Measurements from ENCODE around the gene MTRF1. TPM values are rescaled to one million over a fixed set of nuclear protein-coding genes. Genes with fewer than 3 reads are reported as not detected.

The MTRF1 gene
- total and polyA plus RNA-seq, 8 donors: 6.5 to 19.8 (median 10.4) TPM

- FAIRE-seq: no peak
- Histone ChIP-seq H3K4me1 (peaks cover 0 to 12% (median 3%) of the 10 kb centered on the region in 3 donors), H3K36me3 (no peaks in the 10 kb centered on the region), H3K4me3 (peak within 1 kb of the TSS; percentile 83 to 99 (median 94)), H3K9me3 (no peaks in the 10 kb centered on the region), H3K27me3 (no peaks in the 10 kb centered on the region), H3K27ac (peak within 1 kb of the TSS; percentile 91 to 99 (median 95))
- intact Hi-C loops (cut with DNase I): no loop called here
- peak; percentile 75 to 87 (median 82) for ATAC-seq
- DNase-seq: peak; percentile 87 to 99 (median 92)
- TF ChIP-seq CTCF (IDR thresholded peaks at IDR 0.05): no peak
- 0 to 1% methylated on average over 32 of the region's 32 CpGs for WGBS, 2 donors
Measured at GRCh38 chr13:41310963-41311405, 47.6 kb upstream of the MTRF1 start, which contains the start of gene NAA16. Gene NAA16, plus strand, starts transcription at chr13:41311267. Its CDS starts 262 bp downstream, at chr13:41311529.

GRCh38 chr13:41307884-41308640 lies 44.7 kb upstream of the MTRF1 start:
- Histone ChIP-seq H3K9me3 (no peaks in the 10 kb centered on the region), H3K27me3 (no peaks in the 10 kb centered on the region), H3K27ac (peak overlapping the region in 2 of 4 donors; percentile 19 to 84), H3K4me1 (no peaks in the 10 kb centered on the region), H3K4me3 (peak overlapping the region in 1 of 4 donors; percentile 20), H3K36me3 (no peaks in the 10 kb centered on the region)
- DNase-seq: no peak
- TF ChIP-seq CTCF (IDR thresholded peaks at IDR 0.05): no peak
- no peak for FAIRE-seq
- intact Hi-C loops (cut with DNase I): no loop called here
- 45 to 54% methylated on average over 11 of the region's 11 CpGs for WGBS, 2 donors
- ATAC-seq: no peak

GRCh38 chr13:41306271-41307145 lies 43.1 kb upstream of the MTRF1 start:
- H3K36me3 ChIP-seq: no peaks in the 10 kb centered on the region
- DNase-seq: peak in 4 of 6 donors; percentile 49 to 70 (median 54)
- FAIRE-seq: no peak
- H3K4me3 ChIP-seq: peak overlapping the region in 2 of 4 donors; percentile 17 to 22
- WGBS, 2 donors: 34 to 35% methylated on average over 15 of the region's 15 CpGs
- H3K4me1 ChIP-seq: no peaks in the 10 kb centered on the region
- H3K27me3 ChIP-seq: no peaks in the 10 kb centered on the region
- intact Hi-C loops (cut with DNase I): no loop called here
- TF ChIP-seq CTCF (IDR thresholded peaks at IDR 0.05): no peak
- ATAC-seq: peak; percentile 43 to 67 (median 53)
- H3K27ac ChIP-seq: peak overlapping the region; percentile 3 to 84 (median 46)
- no peaks in the 10 kb centered on the region for H3K9me3 ChIP-seq

- Histone ChIP-seq H3K9me3 (no peaks in the 10 kb centered on the region), H3K27ac (no peak overlapping the region), H3K36me3 (no peaks in the 10 kb centered on the region), H3K4me3 (no peak overlapping the region), H3K4me1 (no peaks in the 10 kb centered on the region), H3K27me3 (no peaks in the 10 kb centered on the region)
- DNase-seq: no peak
- FAIRE-seq: no peak
- intact Hi-C loops (cut with DNase I): no loop called here
- ATAC-seq: no peak
- TF ChIP-seq CTCF (IDR thresholded peaks at IDR 0.05): no peak
Measured at GRCh38 chr13:41304551-41304950, 41.2 kb upstream of the MTRF1 start.

All from pancreas (tissue), 10 donors.